ENCODE measurements around the gene CCNY.

CCNY gene

GRCh38 chr10:35425595-35425994 is 89.3 kb downstream of the CCNY start:
- no peak for DNase-seq (ENCODE audit: low spot score)

GRCh38 chr10:35426657-35427056 is 90.3 kb downstream of the CCNY start:
- DNase-seq (ENCODE audit: low spot score), result no peak

GRCh38 chr10:35427543-35427942 is 91.2 kb downstream of the CCNY start:
- DNase-seq (ENCODE audit: low spot score), result no peak

- DNase-seq (ENCODE audit: low spot score), result no peak
Measured at GRCh38 chr10:35428521-35428920, 92.2 kb downstream of the CCNY start.

- no peak for DNase-seq (ENCODE audit: low spot score)
Measured at GRCh38 chr10:35432781-35433338, 96.6 kb downstream of the CCNY start.

GRCh38 chr10:35433851-35434426 is 97.6 kb downstream of the CCNY start:
- no peak for DNase-seq (ENCODE audit: low spot score)

- no peak for DNase-seq (ENCODE audit: low spot score)
Measured at GRCh38 chr10:35434533-35434932, 98.2 kb downstream of the CCNY start.

GRCh38 chr10:35435824-35436223 is 99.5 kb downstream of the CCNY start:
- DNase-seq (ENCODE audit: low spot score), result no peak

- DNase-seq (ENCODE audit: low spot score), result no peak
Measured at GRCh38 chr10:35437829-35438228, 101.5 kb downstream of the CCNY start.

GRCh38 chr10:35438718-35439571 is 102.6 kb downstream of the CCNY start:
- DNase-seq (ENCODE audit: low spot score), result no peak

- DNase-seq (ENCODE audit: low spot score), result no peak
Measured at GRCh38 chr10:35440016-35440415, 103.7 kb downstream of the CCNY start.

GRCh38 chr10:35442028-35442427 is 105.7 kb downstream of the CCNY start:
- no peak for DNase-seq (ENCODE audit: low spot score)

- DNase-seq (ENCODE audit: low spot score), result no peak
Measured at GRCh38 chr10:35442592-35442991, 106.3 kb downstream of the CCNY start.

- DNase-seq (ENCODE audit: low spot score), result no peak
Measured at GRCh38 chr10:35443858-35444257, 107.5 kb downstream of the CCNY start.

- no peak for DNase-seq (ENCODE audit: low spot score)
Measured at GRCh38 chr10:35445150-35445884, 109.0 kb downstream of the CCNY start.

- DNase-seq (ENCODE audit: low spot score), result no peak
Measured at GRCh38 chr10:35446439-35446838, 110.1 kb downstream of the CCNY start.

- peak; percentile 24 for DNase-seq (ENCODE audit: low spot score)
Measured at GRCh38 chr10:35447693-35448407, 111.5 kb downstream of the CCNY start.

GRCh38 chr10:35448687-35449662 is 112.7 kb downstream of the CCNY start:
- no peak for DNase-seq (ENCODE audit: low spot score)

- DNase-seq (ENCODE audit: low spot score), result no peak
Measured at GRCh38 chr10:35449944-35450343, 113.6 kb downstream of the CCNY start.
